Hematopoietic multipotent progenitor cell treated with erythropoietin and hydrocortisone succinate and interleukin-3 and kit ligand, for 17 days (in vitro differentiated cells): ENCODE results near the gene GRIN2B.

Source experiments
- DNase-seq: peaks from one replicate; pipeline ENCODE4 v3.0.0-alpha.2; 2015; ENCODE audit warnings: low spot score

GRIN2B gene

DNA sequence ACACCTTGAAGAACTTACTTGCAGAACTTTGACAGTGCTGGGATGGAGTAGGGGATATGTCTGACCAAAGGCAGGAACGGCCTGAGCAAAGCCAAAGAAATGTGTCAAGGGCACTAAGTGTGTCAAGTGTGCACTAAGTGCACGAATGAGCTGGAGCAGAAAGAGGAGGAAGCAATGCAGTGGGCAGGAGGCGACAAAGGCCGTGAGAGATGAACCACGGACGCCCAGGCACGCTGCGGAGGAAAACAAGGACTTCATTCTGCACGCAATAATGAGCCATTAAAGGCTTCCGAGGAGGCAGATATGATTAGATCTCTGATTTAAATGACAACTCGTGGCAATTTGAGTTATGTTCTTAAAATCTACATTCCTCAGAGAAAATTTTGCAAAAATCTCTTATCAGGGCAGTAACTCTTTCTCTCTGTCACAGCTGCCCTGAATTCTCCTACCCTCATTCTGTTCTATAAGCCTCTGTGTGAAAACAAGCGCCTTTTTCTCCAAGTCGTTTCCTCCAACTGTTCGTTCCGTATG lies 25.3 kb downstream of the GRIN2B start:
- no peak for DNase-seq

DNA sequence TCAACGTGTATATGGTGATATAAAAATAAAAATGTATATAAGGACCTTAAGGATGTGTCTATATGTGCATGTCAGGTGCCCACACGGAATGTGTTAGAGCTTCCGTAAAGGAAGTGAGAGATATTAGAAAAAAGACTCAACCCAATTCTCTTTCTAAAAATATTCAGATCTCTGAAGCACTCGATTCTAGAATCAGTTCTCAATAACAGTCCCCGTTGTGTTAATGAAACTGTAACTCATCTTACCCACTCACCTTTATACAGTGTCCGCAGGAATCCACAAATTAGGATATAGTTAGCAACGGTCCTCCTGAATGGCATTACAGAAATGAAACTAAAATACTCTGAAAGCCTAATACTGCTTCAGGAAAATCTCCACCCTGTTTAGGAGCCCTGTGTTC lies 29.3 kb downstream of the GRIN2B start:
- DNase-seq = no peak

DNA sequence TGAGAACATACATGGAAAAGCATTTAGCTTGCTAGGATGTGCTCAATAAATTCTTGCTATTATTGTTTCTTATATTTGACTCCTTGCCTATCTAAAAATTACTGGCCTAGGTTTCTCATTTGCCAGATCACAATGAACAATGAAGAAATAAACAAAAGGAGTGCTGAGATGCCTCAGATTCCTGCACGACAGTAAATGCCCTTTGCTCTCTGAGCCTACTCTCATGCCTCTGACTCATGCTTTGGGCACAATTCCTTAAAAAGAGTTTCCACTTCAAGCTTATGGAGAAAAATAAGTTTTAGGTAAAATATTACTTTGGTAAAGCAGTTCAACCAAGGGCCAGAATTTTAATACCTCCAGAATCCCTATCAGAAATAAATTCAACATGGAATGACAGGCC lies 30.9 kb downstream of the GRIN2B start:
- no peak for DNase-seq

DNA sequence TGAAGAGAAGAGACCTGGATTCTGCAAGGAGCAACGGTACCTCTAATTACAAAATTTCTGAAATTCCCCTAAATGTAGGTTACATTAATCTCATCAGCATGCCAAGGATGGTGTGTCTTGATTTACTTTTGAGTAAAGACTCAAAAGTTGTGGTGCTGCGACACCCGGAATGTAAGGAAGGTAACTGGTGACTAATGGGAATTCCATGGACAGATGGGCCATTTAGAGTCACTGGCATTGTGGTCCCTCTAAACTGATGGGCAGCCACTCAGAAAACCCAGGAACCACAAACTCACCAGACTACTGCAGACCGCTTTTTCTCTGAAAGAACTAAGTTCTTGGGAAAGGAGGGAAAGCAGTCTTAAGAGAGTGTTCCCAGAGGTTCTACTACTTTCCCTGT lies 32.8 kb downstream of the GRIN2B start:
- no peak for DNase-seq

DNA sequence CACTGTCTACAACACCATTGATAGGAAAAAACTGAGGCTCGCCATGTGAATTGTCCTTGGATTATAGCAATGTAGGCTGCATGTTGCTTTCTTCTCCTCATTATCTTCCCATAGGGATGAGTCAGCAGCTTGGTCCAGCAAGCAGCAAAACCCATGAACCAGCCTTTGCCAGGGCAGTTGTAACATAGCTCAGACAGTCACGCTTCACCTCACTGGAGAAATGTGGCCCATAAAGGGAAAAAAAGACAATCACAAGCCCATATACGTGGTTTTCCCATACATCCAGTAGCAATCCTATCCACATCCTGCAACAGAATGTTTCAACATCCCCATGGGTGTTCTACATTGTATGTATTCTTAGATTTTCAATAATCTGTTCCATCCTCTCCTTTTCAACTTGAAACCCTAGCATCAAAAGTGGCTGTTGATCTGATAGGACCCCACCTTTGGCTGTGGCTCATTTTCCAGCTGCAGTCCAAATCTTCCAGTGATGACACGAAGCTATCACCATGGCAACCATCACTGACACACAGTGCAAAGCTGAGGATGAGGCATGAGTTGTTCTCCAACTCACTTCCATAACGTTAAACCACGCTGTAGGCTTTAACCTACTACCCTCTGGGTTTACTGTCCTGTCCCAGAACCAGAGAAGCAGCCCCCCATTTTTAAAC lies 34.0 kb downstream of the GRIN2B start:
- no peak for DNase-seq

DNA sequence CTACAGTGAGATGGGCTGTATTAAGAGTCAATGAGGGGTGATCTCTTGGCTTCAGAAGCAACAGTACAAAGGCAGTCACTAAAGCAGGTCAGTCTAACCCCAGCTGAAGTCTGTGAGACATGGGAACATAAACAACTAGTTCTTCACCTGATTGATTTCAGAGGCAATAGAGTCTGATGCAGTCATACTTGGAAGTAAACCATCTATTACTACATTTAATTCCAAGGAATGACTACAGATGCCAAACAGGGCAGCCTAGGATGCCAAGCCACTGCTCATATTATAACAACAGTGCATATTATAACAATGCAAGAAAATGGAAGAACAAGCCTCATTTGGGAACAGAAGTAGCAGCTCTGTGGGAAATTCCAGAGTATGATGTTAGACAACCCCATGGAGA lies 35.8 kb downstream of the GRIN2B start:
- DNase-seq = no peak

DNA sequence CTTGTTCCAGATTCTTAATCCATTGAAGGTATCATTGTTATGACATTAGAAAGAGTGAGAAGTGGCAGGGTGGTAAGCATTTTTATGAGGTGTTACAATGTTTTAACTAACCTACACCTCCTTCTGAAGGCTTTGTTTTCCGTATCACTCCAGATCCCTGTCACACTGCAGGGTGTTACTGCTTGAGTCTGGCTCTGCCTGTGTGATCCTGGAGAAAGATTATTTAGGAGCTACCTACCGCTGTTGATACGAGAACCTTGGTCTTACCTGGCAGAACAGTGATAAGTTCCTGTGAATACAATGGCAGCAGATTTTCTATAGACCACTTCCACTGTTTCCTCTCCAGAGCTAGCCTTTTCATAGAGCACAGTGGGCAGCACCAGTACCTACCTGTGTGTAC lies 36.2 kb downstream of the GRIN2B start:
- no peak for DNase-seq

DNA sequence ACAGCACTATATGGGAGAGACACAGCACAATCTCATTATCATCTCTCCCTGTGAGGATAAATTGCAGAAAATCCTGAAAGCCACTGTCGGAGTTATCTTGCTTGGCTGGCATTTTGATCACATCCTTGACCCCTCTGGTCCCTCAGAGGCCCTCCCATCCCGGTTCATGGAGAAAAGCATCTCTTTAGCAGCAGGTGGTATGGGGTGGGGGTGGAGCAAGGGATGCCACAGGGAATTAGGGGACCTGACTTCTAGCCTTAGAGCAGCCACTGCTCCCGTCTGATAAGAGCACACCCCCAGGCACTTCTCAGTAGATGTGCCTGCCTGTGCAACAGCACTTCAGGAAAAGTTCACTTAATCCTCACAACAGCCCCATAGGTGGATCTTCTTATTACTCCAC lies 38.6 kb downstream of the GRIN2B start:
- DNase-seq = no peak

DNA sequence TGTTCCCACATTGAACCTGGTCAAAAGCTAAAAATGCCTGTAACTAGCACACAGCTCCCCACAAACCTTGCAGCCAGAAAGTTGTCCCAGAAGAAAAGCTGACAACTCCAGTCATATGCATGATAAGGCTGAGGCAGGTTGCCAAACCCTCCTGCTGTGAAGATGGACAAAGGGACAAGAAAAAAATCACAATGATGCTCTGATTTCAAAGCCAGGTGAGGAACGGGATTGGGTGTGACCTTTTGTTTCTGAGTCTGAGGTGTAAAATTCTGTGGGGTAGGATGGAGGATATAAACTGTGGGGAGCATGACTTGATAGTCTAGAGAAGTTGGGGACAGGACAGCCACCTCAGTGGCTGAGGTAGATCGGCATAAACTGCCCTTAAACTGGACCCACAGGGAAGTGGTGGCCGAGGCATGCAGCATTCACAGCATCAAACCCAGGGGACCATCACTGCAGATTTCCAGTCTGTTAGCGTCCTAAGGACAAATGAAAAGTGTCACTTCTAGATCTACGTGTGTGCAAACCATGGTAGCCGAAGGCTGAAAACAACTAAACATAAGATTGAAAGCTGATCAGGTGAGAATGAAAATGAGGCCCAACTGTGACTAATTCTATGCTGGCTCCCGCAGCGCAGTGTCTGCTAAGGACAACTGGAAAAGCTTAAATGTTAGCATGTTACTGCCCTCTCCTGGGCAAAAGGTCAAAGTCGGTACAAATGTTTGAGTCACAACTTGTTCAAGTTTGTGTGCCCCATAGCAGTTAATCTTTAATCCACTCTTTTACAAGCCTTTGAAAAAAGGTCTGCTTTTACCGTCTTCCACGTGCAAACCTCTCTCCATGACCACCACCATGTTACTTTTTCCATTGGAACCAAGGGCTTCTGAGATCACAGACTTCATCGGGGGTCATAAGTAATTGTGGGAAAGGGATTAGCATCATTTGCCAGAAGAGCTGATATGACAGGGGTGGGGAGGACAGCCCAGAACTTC lies 39.8 kb downstream of the GRIN2B start:
- no peak for DNase-seq

DNA sequence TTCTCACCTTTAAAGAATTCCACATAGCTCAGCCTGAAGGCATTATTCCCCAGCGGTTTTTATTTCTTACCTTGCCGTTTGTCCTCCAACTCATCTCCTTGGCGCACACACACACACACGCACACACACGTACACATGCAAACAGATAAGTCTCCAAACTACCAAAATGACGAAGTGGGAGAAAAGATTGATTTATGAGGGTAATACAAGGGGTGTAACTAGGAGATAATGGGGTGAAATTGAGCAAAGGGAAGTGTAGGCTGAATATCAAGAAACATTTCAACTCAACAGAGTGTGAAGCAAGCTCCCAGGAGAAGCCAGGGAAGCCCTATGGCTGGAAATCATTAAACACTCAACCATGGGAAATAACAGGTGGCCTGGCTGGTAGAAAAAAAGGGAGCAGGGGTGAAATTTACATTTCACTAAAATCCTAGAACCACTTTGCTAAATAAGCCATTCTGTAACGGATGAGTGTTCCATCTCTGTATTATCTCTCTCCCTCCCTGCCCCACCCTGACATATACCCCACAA lies 41.0 kb downstream of the GRIN2B start:
- no peak for DNase-seq

DNA sequence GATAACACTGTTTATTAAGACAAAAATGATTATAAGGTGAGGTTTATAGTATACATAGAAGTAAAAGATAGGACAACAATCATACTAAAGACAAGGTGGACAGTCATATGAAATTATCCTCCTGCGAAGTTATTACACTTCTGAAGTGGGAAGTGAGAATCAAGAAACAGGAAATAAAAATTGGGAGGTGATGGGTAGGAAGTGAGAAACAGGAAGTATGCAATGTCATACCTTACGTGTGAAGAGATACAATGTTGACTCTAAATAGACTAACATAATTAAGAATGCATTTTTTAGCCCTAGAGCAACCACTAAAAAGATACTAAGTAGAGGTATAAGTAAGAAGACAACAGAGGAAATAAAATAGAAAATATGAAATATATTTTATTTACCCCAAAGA lies 43.7 kb downstream of the GRIN2B start:
- DNase-seq = no peak

DNA sequence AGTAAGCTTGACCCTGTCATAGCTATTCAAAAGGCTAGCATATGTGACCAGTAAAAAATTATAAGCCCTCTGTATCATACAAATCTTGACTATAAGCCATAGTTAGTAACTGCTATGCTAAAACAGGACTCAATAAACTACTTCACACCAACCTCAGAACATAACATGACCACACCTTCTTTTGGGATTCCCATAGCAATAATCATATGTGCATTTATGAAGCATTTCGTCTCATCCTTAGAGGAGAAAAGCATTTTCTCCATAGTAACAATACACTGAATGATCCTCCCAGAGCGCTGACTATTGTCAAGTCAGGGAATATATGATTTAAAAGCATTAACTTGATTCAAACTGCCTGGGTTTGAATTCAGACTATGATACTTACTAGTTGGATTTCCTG lies 46.2 kb downstream of the GRIN2B start:
- no peak for DNase-seq
